KBM-7 (cell line): ENCODE results near the gene CYSLTR1.
A peak's percentile ranks its signal among the peaks of the same experiment; 100 is the strongest.
"Not testable (repeated sequence)": the region's sequence is repeated elsewhere in the genome, so short reads cannot be mapped to it uniquely, and the experiment has no call there.

Experiments
- DNase-seq: peaks from one replicate; pipeline ENCODE4 v3.0.0-alpha.2; 2015
- in situ Hi-C: fragments of 300-500 bp; cut with MboI; formaldehyde crosslinking; loops from 2 replicates; pipeline ENCODE4 v1.14.3; 2020; ENCODE audit warnings: low sequenced_read_pairs, low pct_unique_long_range_greater_than_20kb, mixed read lengths

Gene CYSLTR1, protein sequence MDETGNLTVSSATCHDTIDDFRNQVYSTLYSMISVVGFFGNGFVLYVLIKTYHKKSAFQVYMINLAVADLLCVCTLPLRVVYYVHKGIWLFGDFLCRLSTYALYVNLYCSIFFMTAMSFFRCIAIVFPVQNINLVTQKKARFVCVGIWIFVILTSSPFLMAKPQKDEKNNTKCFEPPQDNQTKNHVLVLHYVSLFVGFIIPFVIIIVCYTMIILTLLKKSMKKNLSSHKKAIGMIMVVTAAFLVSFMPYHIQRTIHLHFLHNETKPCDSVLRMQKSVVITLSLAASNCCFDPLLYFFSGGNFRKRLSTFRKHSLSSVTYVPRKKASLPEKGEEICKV

DNA sequence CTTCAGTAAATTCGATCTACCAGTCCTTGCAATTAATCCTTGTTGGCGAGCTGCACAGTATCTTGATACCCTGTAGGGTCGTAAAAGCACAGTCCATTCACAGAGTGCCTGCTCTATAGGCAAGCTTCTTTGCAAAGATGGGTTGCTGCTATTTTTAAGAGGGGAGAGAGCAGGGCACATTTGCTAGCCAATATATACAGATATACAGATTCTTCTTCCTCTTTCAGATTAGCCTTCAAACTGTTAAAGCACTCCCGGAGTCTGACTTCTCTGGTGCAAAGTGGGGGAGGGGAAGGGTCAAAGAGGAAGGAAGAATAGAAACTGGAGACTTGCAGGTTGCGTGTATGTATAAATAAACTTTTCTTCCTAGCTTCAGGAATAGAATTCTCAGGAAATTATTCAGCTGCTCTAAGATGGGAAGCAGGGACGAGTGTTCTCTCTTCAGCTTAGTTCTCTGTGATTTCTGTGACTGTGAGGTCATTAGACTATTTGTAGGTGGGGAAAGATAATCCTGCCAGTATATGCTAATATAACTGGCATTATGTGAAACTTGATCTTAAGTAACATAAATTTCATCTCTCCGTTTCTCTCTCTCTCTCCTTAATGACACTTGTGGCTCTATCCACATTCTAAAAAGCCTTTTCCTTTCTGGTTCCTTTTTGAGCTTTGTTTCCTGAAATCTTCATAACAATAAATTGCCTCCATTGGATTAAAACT is at the start of gene CYSLTR1:
Gene CYSLTR1 (minus strand): TSS at position 242 of the 717 bp plus-strand sequence. CDS start 53,865 bp downstream, outside the sequence.
- in situ Hi-C loops, result no loop called here

DNA sequence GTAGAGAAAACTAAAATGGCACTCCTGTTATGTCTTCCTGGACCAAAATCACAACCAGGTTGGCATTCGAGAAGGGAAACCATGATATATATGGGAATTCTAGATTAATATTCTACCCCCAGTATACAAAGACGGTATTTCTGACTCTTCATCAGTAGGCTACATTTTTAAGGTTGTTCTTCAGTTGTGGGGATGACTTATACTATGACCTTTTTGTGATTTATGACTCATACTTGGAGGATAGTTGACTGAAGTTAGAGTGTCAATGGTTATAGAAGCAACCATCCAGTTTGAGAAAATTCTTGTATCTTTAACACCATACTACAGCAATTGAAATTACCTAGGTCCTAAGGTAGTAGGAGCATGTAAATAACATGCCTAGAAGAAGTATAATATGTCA is 49.8 kb upstream of the CYSLTR1 start:
- in situ Hi-C loops, result no loop called here
- DNase-seq, result no peak

More for the DNA sequence above, at the start of gene CYSLTR1:
- DNase-seq, result peak; percentile 92

DNA sequence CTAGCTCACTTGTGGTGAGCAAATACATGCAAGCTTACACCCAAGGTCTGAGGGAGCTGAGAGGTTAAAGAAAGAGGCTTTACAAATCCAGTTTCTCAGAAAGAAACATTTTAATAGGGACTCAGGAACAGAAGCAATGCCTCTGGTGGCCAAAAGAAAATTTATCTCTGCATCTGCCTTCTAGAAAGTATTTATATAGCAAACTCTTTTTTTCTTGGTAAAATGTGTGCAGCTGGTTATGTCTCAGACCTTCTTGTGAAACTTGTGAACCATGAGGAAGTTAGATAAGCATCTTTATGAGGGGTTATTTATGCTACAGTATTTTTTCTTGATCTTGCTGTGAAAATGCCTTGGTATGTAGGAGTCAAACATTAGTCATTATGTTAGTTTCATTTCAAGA is 48.5 kb upstream of the CYSLTR1 start:
- in situ Hi-C loops, result no loop called here
- DNase-seq, result peak; percentile 93

DNA sequence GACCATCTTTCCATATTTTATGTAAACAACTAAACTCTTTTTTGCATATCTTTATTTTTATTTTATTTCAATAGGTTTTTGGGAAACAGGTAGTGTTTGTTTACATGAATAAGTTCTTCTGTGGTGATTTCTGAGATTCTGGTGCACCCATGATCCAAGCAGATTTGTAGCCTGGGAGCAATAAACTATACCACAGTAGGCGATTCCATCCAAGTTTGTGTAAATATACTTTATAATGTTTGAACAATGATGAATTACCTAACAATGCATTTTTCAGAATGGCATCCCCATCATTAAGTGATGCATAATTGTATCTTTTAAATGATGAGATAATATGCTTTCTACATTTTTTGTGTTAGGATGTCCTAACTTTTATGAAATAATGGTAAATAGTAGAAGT is 39.2 kb upstream of the CYSLTR1 start:
- in situ Hi-C loops, result no loop called here
- DNase-seq, result no peak

DNA sequence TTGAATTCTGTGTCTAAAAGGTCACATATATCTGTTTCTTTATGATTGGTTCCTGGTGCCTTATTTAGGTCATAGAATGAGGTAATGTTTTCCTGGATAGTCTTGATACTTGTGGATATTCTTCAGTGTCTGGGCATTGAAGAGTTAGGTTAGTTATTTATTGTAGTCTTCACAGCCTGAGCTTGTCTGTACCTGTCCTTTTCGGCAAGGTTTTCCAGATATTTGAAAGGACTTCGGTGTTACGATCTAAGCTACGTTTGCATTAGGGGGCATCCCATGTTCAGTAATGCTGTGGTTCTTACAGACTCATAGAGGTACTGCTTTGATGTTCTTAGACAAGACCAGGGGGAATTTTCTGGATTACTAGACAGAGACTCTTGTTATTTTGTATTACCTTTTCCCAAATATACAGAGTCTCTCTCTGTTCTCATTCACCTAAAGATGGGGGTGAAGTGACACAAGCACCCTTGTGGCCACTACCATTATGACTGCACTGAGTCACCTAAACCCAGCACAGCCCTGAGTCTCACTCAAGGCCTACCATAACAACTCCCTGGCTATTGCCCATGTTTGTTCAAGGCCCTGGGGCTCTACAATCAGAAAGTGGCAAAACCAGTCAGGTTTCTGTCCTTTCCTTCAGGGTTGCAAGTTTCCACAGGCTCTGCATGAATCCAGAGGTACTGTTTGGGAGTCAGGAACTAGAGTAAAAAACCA is 30.1 kb upstream of the CYSLTR1 start:
- no peak for DNase-seq
- in situ Hi-C loops, result no loop called here

DNA sequence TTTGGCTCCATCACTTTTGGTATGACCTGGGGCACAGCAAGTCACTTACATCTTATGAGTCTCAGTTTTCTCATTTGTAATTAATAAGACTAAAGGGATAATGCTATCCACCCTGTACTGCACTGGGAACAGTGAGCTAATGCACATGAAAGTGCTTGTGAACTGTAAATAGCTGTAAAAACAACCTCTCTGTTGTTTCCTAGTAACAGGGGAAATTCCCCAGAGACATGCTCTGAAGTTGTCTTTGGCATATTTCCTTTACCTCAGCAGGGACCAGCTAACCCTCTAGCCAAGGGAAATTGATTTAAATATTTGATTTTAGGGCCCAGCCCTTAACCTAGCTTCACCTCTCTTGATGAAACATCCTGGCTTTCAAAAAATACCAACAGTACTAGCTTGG is 6.1 kb upstream of the CYSLTR1 start:
- DNase-seq, result no peak
- in situ Hi-C loops, result no loop called here

DNA sequence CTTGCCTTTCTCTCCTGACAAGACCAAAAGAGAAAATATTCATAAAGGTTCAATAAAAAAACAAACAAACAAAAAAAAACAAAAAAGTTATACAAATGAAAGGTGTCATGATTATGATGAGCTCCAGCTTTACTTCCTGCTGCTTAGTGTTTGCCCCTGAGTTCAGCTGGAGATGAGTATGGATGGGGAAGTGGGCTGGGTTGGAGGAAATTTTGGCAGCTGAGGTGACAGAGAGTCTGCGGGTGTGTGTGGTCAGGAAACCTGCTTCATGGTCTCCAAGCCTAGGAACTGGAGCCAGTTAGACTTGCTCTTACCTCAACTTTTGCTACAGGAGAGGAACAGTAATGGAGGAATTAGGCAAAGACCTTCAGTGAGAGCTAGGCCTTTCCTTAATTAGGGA is 4.3 kb upstream of the CYSLTR1 start:
- in situ Hi-C loops, result no loop called here
- peak; percentile 91 for DNase-seq

DNA sequence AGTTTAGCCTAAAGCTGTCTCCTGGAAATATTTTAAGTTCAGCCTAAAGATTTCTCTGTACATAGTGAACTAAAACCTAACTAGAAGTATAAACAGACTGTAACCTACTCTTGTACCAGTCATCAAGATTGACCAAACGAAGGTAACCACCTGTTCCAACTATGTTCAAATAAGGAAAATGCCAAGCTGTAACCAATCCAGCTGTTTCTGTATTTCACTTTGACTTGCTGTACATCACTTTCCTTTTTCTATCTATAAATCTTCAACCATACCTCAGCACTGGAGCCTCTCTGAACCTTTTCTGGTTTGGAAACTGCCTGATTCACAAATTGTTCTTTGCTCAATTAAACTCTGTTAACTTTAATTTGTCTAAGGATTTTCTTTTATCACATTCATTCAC is 3.1 kb upstream of the CYSLTR1 start:
- DNase-seq, result no peak
- in situ Hi-C loops, result no loop called here

DNA sequence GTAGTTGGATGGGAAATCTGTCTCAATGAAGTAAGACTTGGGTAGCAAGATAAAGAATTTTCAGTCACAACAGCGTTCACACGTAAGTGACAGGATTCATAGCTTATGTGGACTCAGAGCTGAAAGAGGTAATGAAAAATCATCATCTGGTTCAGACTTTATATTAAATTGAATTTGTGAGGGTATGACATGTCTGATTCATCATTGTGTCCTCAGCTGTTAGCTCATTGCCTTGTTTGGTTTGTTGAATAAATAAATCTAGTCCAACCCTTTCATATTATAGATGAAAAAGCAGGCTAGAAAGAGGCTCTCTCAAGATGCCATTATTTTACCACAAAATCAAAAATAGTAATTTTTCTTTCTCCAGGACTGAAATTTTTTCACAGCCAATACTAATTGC is 2.7 kb upstream of the CYSLTR1 start:
- in situ Hi-C loops, result no loop called here
- no peak for DNase-seq

DNA sequence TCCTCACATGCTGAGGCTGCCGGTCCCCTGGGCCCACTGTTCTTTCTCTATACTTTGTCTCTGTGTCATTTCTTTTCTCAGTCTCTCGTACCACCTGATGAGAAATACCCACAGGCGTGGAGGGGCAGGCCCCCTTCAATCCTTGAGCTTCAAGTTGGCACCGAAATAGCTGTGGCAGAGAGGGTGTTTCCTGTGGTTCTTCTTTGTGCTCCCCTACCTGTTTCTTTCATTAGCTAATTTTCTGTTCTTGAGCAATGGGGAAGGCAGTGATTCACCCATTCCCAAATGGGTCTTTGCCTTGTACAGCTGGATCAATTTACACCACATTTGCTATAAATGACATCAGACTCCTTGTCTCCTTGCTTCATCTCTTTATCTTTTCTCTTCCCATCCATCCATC is 2.1 kb upstream of the CYSLTR1 start:
- no peak for DNase-seq
- in situ Hi-C loops, result no loop called here

DNA sequence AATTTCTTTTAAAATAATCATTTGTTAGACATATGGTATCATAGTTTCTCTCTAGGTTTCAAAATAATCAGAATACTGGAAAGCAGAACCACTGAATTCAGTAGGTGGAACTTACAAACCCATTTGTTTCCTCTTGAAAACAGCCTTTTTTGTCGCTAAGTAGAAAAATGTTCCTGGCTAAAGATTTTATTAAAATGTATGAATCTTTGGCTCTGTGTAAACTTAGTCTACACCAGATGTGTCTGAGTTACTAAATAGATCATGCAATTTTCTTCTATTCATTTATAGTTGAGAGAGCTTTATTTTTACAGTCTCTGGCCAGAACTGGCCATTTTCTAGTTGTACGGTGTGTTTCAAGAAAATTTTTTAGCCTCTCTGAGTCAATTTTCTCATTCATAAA is 1.0 kb downstream of the CYSLTR1 start:
- no peak for DNase-seq
- in situ Hi-C loops, result no loop called here

DNA sequence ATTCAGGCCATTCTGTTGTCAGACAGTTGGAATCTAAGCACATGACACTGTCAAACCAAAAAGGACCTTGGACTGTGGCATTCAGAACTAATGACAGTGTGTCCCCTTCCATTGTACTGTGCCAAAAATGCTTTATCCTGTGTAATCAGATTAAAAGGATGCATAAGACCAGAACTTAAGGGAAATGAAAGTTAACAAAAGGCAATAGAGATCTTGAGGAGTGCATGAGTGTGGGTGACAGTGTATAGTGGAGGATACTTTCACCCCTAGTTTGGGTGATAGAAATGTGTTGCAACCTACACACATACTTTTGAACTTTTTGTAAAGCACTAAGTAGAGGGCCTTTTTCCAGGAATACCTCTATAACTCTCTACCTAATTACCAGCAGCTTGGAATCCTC is 4.5 kb downstream of the CYSLTR1 start:
- in situ Hi-C loops, result no loop called here
- no peak for DNase-seq

DNA sequence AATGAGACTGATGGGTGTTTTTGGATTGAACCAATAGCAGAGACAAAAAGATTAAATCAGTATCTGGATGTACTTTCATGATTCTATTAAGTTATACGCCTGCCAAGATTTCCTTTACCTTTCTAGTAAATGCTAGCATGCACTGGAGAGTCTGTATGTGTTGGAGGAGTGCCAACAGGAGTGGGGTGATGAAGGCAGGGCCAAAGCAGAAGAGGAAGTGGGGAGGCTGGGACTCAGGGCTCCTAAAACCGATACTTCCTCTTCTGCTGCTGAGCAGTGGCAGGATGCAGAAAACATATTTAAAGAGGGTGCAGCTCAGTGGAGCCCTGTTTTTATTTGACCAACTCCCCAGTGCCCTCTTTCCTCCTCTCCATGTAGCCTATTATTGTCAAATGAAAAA is 5.6 kb downstream of the CYSLTR1 start:
- DNase-seq, result peak; percentile 98
- in situ Hi-C loops, result no loop called here

DNA sequence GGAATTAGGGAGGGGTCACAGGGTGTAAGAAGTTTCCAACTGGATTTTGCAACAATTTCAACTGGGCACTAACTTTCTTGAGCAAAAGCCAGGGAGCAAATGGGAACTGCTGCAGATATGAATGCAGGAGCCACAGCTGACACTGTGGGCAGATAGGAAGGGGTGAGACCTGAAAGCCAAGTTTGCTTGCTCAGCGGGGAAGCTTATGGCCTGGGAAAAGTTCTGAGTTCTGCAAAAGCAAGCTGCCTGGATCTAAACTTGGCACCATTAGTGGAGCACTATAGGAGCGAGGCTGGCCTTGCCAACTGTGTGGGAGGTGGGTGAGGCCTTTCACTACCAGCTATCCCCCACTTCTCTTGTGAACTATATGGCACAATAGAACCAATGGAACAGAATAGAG is 11.1 kb downstream of the CYSLTR1 start:
- no peak for DNase-seq
- in situ Hi-C loops, result no loop called here

DNA sequence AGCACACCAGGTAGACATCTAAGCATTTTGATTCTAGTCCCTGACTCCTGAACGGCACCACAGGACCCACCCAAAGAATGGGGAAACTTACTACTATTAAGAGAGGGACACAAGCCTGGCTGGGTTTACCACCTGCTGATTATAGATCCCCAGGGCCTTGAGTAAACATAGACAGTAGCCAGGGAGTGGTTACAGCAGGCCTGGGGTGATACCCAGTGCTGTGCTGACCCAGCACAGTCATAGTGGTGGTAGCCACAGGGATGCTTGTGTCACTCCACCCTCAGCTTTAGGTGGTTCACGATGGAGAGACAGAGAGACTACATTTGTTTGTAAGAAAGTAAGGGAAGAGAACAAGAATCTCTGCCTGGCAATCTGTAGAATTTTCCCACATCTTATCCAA is 11.7 kb downstream of the CYSLTR1 start:
- no peak for DNase-seq
- in situ Hi-C loops, result no loop called here

DNA sequence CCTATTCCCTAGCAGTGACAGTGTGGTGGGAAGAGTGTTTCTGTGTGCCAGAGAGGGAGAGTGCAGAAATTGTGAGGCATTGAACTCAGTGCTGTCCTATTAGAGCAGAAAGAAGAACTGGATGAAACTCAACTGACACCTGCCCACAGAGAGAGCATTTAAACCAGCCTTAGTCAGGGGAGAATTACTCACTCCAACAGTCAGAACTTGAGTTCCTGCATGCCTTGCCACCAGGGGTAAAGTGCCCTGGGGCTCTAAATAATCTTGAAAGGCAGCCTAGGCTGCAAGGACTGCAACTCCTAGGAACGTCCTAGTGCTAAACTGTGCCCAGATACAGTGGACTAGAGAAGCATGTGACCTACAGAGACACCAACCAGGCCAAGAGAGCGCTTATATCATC is 12.8 kb downstream of the CYSLTR1 start:
- DNase-seq, result no peak
- in situ Hi-C loops, result no loop called here

DNA sequence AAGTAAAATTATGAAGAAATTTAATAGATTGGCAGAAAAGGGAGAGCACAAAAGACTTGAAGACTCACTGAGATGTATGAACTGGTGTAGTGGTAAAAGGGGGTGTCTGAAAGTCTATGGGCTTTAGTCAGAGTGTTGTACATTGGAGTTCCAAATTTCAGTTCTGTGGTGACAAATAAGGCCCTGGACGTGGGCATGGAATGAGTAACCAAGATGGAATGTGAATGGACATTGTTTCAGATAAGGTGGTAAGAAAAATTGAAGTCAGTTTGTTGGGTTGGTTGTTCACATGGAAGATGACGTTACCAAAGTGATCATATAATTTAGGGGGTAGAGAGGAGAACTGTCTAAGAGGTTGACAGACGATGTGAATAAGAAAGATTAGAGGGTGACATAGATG is 13.9 kb downstream of the CYSLTR1 start:
- in situ Hi-C loops, result no loop called here
- no peak for DNase-seq

DNA sequence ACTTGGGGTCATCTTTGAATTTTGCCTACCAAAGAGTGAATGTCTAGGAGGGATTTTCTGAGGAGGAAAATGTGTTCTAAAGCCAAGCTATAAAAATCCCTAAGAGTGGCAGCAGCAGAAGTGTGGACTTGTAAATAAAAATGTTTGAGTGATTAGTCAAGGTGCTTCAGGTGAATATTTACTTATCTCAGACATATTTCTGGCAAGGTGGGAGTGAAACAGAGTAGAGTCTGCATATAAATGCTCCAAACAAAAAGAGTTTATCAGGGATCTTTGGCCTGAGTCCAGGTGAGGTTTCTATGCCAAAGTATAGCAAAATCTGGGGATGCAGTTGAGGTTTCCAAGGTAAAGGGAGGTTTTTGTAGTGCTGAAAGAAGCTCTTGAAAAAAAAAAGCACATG is 19.7 kb downstream of the CYSLTR1 start:
- no peak for DNase-seq
- in situ Hi-C loops, result no loop called here

DNA sequence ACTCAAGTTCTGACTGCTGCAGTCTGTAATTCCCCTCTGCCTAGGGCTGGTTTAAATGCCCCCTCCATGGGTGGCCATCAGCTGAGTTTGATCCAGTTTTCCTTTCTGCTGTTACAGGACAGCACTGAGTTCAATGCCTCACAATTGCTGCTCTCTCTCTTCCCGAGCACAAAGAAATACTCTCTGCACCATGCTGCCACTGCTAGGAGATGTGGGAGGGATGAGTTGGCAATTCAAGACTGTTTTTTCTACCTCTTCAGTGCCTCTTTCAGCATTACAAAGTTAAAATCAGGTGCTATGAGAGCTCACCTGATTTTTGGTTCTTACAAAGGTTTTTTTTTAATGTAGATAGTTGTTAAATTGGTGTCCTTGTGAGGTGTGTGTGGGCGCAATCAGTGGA is 24.3 kb downstream of the CYSLTR1 start:
- in situ Hi-C loops, result no loop called here
- DNase-seq, result no peak

DNA sequence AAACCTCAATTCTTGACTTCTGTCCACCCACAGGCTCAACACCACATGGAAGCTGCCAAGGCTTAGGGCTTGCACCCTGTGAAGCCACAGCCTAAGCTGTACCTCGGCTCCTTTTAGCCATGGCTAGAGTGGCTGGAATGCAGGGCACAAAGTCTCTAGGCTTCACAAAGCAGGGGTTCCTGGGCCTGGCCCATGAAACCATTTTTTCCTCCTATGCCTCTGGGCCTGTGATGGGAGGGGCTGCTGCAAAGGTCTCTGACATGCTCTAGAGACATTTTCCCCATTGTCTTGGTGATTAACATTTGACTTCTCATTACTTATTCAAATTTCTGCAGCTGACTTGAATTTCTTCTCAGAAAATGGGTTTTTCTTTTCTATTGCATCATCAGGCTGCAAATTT is 26.5 kb downstream of the CYSLTR1 start:
- in situ Hi-C loops, DNase-seq: not testable (repeated sequence)
